NCI-H1694 (cell line): ENCODE measurements around the gene UNG.
"Not testable (repeated sequence)": the region's sequence is repeated elsewhere in the genome, so short reads cannot be mapped to it uniquely, and the experiment has no call there.

ENCODE experiments used
- DNase-seq: peaks from one replicate; lab custom pipeline; 2025; lab: John Stamatoyannopoulos, UW

Gene UNG

DNA sequence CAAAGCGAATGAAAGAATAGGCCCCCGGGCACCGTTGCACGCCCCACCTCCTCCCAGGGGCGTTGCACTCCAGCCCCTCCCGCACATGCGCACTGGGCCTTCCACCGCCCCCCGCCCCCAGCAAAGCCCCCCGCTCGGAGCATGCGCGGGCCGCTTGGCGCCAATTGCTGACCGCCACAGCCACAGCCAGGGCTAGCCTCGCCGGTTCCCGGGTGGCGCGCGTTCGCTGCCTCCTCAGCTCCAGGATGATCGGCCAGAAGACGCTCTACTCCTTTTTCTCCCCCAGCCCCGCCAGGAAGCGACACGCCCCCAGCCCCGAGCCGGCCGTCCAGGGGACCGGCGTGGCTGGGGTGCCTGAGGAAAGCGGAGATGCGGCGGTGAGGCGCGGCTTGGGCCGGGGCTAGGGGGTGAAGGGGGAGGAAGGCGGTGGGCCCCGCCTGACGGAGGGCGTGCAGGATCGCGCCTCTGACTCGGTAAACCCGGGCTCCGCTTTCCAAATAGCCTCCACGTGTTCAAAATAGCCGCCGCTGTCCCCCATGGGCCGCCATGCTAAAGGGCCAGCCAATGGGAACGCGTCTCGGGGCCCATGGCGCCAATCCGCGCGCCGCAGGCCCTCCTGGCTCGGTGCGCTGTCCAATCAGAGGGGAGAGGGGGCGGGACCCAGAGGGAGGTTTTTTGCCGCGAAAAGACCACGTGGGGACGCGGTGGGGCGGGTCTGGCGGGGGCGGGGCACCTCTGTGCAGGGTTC is at the start of gene UNG:
TSS of gene UNG (plus strand) at position 163 of the 748 bp plus-strand sequence. CDS start at position 246, 83 bp downstream.
- DNase-seq: peak; percentile 87

GRCh38 chr12:109048706-109049105 is 48.7 kb upstream of the UNG start:
- DNase-seq: not testable (repeated sequence)

DNA sequence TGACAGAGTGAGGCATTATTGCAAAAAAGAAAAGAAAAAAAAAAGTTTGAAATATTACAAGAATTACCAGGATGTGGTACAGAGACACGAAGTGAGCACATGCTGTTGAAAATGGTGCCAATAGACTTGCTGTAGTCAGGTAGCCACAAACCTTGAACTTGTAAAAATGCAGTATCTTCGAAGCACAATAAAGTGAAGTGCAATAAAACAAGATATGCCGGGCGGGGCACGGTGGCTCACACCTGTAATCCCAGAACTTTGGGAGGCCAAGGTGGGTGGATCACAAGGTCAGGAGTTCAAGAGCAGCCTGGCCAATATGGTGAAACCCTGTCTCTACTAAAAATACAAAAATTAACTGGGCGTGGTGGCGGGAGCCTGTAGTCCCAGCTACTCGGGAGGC is 47.6 kb upstream of the UNG start:
- DNase-seq: not testable (repeated sequence)

DNA sequence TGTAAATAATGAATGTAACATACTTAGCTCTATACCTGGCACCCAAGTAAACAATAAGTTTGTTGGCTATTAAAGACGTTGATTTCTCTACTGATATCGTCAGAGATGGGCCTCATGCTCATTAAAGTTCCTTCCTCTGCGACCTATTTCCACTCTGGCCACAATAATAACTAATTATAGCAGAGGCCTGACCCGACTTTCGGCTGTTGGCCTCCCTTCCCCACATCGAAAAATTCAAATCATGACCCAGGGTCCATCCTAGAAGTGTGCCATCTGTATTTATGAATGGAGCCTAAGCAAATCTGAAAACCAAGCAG is 45.3 kb upstream of the UNG start:
- DNase-seq: no peak

DNA sequence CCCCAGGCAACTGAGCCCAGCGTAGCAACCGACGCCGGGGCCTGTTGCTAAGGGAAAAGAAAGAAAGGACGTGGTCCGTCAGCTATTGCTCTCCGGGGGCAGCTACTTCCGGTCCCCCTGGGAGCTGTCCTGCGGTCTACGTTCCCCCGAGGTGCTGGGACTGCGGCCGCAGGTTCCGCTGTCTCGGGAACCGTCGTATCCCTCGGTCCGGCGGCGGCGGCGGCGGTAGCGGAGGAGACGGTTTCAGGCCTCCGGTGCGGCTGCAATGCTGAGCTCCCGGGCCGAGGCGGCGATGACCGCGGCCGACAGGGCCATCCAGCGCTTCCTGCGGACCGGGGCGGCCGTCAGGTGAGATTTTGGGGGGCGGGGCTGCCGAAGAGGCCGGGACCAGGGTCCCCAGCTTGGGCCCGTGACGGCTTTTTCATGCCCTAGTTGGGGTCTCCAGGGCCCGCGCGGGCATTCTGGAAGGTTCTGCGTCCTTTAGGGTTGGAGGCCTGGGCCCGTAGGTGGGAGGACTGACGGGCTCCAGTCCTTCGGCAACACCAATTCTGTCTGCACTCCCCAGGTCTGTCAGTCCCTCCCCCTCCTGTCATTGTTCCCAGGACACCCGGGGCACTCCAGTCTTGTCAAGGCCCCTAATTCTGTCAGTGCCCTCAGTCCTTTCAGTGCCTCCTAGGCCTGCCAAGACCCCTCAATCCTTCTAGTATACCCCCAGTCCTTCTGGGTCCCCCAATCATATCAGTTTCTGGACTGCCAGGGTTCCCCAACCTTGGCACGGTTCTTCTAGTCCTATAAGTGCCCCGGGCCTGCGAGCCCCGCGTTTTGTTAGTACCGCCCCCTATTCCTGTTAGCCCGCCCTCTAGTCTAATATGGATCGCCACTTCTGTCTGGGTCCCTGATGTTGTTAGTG is 44.7 kb upstream of the UNG start, which contains the start of gene USP30:
TSS of gene USP30 (plus strand) at position 163 of the 910 bp plus-strand sequence. CDS start at position 266, 103 bp downstream.
- peak; percentile 50 for DNase-seq

GRCh38 chr12:109053382-109054123 is 43.8 kb upstream of the UNG start:
- DNase-seq: no peak

GRCh38 chr12:109054124-109054513 is 43.3 kb upstream of the UNG start:
- DNase-seq: not testable (repeated sequence)

GRCh38 chr12:109054520-109054919 is 42.9 kb upstream of the UNG start:
- no peak for DNase-seq

DNA sequence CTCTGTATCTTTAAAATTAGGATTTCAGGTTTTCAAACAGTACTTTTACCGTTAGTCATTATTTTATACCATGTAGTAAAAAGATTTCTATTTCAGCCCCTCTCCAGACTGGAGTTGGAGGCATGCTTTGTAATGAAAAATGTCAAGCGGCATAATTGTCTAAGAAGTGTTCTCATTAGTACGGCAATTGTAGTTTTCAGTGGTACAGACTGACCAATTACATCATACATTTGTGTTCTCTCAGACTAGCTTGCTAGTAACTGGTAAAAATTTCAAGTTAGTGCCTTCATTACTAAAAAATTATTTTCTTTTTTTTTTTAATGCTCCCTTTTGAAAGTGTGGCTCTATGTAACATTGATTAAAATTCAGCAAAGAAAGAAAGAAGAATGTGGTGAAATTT is 40.5 kb upstream of the UNG start:
- no peak for DNase-seq

- no peak for DNase-seq
Observed at GRCh38 chr12:109057376-109057775, 40.0 kb upstream of the UNG start.

GRCh38 chr12:109058773-109059172 is 38.6 kb upstream of the UNG start:
- DNase-seq: no peak

DNA sequence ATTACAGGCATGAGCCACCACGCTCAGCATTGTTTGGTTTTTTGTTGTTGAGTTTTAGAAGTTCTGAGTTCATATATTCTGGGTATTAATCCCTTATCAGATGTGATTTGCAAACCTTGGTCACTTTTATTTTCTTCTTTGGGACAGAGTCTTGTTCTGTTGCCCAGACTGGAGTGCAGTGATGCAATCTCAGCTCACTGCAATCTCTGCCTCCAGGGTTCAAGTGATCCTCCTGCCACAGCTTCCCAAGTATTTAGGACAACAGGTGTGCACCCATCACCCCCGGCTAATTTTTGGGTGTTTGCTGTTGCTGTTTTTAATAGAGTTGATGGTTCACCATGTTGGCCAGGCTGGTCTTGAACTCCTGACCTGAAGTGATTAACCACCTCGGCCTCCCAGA is 33.3 kb upstream of the UNG start:
- DNase-seq: no peak

DNA sequence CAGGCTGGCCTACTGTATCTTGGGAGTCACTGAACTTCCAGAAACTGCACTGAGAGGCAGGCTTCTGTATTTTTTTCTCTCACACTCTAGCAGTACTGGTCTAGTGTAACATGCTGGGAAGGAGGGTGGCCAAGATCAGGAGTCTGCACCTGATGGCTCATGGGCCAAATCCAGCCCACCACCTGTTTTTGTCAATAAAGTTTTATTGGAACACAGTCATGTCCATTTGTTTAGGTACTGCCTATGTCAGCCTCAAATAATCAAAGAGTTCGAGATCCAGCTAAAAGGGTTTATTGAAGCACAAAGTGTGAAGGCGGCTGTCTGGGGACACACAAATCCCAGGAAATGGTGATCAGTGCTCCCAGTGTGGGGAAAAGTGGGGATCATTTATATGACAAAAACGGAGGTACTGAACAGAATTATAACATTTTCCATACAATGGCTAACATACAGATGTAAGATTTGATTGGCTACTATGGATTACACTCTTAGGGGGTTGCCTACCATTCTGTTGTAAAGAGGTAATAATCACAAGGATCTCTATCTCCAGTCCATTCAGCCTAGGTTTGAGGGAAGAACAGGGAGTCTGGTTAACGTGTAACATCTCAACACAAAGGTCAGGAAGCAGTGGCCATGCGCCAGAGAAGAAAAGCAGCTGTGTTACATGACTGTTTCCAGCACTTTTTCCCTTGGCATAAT is 32.1 kb upstream of the UNG start:
- DNase-seq: no peak

GRCh38 chr12:109065853-109066193 is 31.6 kb upstream of the UNG start:
- no peak for DNase-seq

GRCh38 chr12:109069307-109070271 is 27.8 kb upstream of the UNG start:
- no peak for DNase-seq

DNA sequence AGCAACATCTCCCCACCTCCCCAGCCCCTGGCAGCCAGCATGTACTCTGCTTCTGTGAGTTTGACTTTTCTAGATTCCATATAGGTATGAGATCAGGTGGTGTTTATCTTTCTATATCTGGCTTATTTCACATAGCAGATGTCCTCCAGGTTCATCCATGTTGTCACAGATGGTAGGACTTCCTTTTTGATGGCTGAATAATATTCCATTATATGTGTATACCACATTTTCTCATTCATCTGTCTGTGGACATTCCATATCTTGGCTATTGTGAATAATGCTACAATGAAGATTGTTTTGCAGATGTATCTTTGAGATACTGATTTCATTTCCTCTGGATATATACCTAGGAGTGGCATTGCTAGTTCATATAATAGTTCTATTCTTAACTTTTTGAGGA is 22.5 kb upstream of the UNG start:
- no peak for DNase-seq

DNA sequence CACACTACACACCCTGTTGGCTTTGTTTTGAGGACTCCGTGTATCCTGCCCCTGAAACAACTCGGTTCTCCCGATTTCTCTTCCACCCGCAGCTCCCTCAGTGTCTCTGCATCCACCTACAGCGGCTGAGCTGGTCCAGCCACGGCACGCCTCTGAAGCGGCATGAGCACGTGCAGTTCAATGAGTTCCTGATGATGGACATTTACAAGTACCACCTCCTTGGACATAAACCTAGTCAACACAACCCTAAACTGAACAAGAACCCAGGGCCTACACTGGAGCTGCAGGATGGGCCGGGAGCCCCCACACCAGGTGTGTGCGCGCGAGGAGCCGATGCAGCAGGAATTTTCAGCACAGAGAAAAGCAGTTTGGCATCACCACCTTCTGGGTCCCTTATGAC is 14.6 kb upstream of the UNG start:
- no peak for DNase-seq

GRCh38 chr12:109084425-109084824 is 13.0 kb upstream of the UNG start:
- DNase-seq: no peak

- DNase-seq: no peak
Observed at GRCh38 chr12:109085590-109085989, 11.8 kb upstream of the UNG start.

GRCh38 chr12:109087250-109087649 is 10.1 kb upstream of the UNG start:
- no peak for DNase-seq

- DNase-seq: no peak
Observed at GRCh38 chr12:109088818-109089217, 8.6 kb upstream of the UNG start.
